Progenitor cell of endocrine pancreas (in vitro differentiated cells): ENCODE data around the gene ASB4. TPM values are rescaled to one million over a fixed set of nuclear protein-coding genes. Genes with fewer than 3 reads are reported as not detected.

Experiments used
- DNase-seq: peaks from one replicate; pipeline ENCODE4 v3.0.0; 2021; ENCODE audit warnings: low spot score; ENCODE audit not compliant: unreplicated experiment
- H3K27ac Mint-ChIP-seq: 2 replicates; pipeline ENCODE4 v1.8.0; 2021; ENCODE audit warnings: mild to moderate bottlenecking, moderate library complexity, mixed read lengths
- H3K27me3 Mint-ChIP-seq: 2 replicates; pipeline ENCODE4 v1.8.0; 2021; ENCODE audit warnings: mixed read lengths
- H3K36me3 Mint-ChIP-seq: 2 replicates; pipeline ENCODE4 v1.8.0; 2022; ENCODE audit warnings: mixed read lengths; ENCODE audit not compliant: insufficient read depth
- H3K4me1 Mint-ChIP-seq: 2 replicates; pipeline ENCODE4 v1.8.0; 2021; ENCODE audit warnings: low read depth, mixed read lengths
- H3K4me3 Mint-ChIP-seq: 2 replicates; pipeline ENCODE4 v1.8.0; 2021; ENCODE audit warnings: low read depth, mild to moderate bottlenecking, moderate library complexity, mixed read lengths
- H3K9me3 Mint-ChIP-seq: 2 replicates; pipeline ENCODE4 v1.8.0; 2021; ENCODE audit warnings: low read depth, mixed read lengths
- CTCF ChIP-seq: fragments of 200-600 bp; sonication (generic); IDR thresholded peaks from one replicate; pipeline ENCODE4 v1.5.0; 2021; ENCODE audit warnings: antibody characterized with exemption, mild to moderate bottlenecking; ENCODE audit not compliant: unreplicated experiment
- total RNA-seq: library from RNA; stranded (reverse); gene quantifications from 2 replicates; pipeline ENCODE4 v1.2.1, GENCODE V29; 2021

The ASB4 gene
- total RNA-seq, 1 donor from 2014 or later = not detected

- DNase-seq = no peak
- H3K9me3 Mint-ChIP-seq = no peaks in the 10 kb centered on the region
- no peak for TF ChIP-seq CTCF
- H3K27ac Mint-ChIP-seq = no peak overlapping the region
- no peaks in the 10 kb centered on the region for H3K36me3 Mint-ChIP-seq
- H3K27me3 Mint-ChIP-seq = no peaks in the 10 kb centered on the region
- no peak overlapping the region for H3K4me3 Mint-ChIP-seq
- peaks cover 18% of the 10 kb centered on the region for H3K4me1 Mint-ChIP-seq
Measured at GRCh38 chr7:95469187-95469586, 16.6 kb upstream of the ASB4 start.

GRCh38 chr7:95469848-95470247 lies 15.9 kb upstream of the ASB4 start:
- Mint-ChIP-seq H3K27me3 (no peaks in the 10 kb centered on the region), H3K27ac (no peak overlapping the region), H3K4me3 (no peak overlapping the region), H3K36me3 (no peaks in the 10 kb centered on the region), H3K4me1 (peaks cover 18% of the 10 kb centered on the region), H3K9me3 (no peaks in the 10 kb centered on the region)
- TF ChIP-seq CTCF = no peak
- no peak for DNase-seq

GRCh38 chr7:95470452-95470851 lies 15.3 kb upstream of the ASB4 start:
- Mint-ChIP-seq H3K27me3 (no peaks in the 10 kb centered on the region), H3K36me3 (no peaks in the 10 kb centered on the region), H3K4me3 (no peak overlapping the region), H3K27ac (peak overlapping the region; percentile 38), H3K4me1 (peaks cover 18% of the 10 kb centered on the region), H3K9me3 (no peaks in the 10 kb centered on the region)
- TF ChIP-seq CTCF = no peak
- no peak for DNase-seq

GRCh38 chr7:95471071-95471470 lies 14.7 kb upstream of the ASB4 start:
- H3K9me3 Mint-ChIP-seq = no peaks in the 10 kb centered on the region
- TF ChIP-seq CTCF = no peak
- H3K27ac Mint-ChIP-seq = peak overlapping the region; percentile 66
- no peak overlapping the region for H3K4me3 Mint-ChIP-seq
- DNase-seq = no peak
- no peaks in the 10 kb centered on the region for H3K27me3 Mint-ChIP-seq
- no peaks in the 10 kb centered on the region for H3K36me3 Mint-ChIP-seq
- H3K4me1 Mint-ChIP-seq = peaks cover 20% of the 10 kb centered on the region

GRCh38 chr7:95472581-95473161 lies 13.1 kb upstream of the ASB4 start:
- H3K36me3 Mint-ChIP-seq = no peaks in the 10 kb centered on the region
- TF ChIP-seq CTCF = no peak
- no peak overlapping the region for H3K4me3 Mint-ChIP-seq
- DNase-seq = no peak
- peaks cover 27% of the 10 kb centered on the region for H3K4me1 Mint-ChIP-seq
- H3K27ac Mint-ChIP-seq = no peak overlapping the region
- H3K9me3 Mint-ChIP-seq = no peaks in the 10 kb centered on the region
- no peaks in the 10 kb centered on the region for H3K27me3 Mint-ChIP-seq
